ENCODE data around the gene WDR37. TPM values are rescaled to one million over a fixed set of nuclear protein-coding genes. Genes with fewer than 3 reads are reported as not detected.

WDR37 gene
- total and polyA plus RNA-seq, 12 donors = 6.8 to 36.5 (median 31.4) TPM

DNA sequence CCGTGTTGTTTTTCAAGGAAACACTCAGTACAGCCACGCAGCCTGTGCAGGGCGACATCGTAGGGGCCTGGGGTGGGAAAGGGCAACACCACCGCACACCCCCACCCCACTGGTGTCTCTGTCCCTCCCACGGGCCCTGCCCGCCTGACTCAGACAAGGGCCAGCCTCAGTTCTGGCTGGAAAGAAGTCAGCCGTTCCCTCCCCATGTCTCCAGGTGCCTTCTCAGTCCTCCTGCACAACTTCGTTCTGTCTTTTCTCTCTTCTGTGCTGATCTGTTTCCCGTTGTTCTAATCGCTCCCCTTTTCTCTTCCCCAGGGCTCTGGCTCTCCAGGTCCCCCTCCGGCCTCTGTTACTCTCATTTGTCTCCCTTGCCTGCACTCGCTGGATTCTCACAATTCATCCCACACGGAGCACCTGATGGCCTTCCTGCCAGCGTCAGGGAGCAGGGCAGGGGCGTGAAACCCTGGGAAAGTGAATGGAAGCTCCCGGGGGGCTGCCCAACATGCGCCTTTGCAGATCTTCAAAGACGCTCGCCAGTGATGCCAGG lies 97.7 kb downstream of the WDR37 start:
- Histone ChIP-seq H3K36me3 (no peaks in the 10 kb centered on the region), H3K9me3 (no peaks in the 10 kb centered on the region), H3K27me3 (peaks cover 0 to 8% (median 2%) of the 10 kb centered on the region in 7 donors), H3K4me1 (peaks cover 0 to 9% (median 0%) of the 10 kb centered on the region in 9 donors), H3K4me3 (no peak overlapping the region), H3K27ac (no peak overlapping the region)
- WGBS, 2 donors = 73 to 81% methylated on average over 20 of the region's 20 CpGs
- DNase-seq (peak in 1 of 2 donors; percentile 2), ATAC-seq (no peak)
- TF ChIP-seq, protein P1, sequence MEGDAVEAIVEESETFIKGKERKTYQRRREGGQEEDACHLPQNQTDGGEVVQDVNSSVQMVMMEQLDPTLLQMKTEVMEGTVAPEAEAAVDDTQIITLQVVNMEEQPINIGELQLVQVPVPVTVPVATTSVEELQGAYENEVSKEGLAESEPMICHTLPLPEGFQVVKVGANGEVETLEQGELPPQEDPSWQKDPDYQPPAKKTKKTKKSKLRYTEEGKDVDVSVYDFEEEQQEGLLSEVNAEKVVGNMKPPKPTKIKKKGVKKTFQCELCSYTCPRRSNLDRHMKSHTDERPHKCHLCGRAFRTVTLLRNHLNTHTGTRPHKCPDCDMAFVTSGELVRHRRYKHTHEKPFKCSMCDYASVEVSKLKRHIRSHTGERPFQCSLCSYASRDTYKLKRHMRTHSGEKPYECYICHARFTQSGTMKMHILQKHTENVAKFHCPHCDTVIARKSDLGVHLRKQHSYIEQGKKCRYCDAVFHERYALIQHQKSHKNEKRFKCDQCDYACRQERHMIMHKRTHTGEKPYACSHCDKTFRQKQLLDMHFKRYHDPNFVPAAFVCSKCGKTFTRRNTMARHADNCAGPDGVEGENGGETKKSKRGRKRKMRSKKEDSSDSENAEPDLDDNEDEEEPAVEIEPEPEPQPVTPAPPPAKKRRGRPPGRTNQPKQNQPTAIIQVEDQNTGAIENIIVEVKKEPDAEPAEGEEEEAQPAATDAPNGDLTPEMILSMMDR (IDR thresholded peaks at IDR 0.05) = no peak
- intact Hi-C loops (cut with DNase I) = no loop called here

DNA sequence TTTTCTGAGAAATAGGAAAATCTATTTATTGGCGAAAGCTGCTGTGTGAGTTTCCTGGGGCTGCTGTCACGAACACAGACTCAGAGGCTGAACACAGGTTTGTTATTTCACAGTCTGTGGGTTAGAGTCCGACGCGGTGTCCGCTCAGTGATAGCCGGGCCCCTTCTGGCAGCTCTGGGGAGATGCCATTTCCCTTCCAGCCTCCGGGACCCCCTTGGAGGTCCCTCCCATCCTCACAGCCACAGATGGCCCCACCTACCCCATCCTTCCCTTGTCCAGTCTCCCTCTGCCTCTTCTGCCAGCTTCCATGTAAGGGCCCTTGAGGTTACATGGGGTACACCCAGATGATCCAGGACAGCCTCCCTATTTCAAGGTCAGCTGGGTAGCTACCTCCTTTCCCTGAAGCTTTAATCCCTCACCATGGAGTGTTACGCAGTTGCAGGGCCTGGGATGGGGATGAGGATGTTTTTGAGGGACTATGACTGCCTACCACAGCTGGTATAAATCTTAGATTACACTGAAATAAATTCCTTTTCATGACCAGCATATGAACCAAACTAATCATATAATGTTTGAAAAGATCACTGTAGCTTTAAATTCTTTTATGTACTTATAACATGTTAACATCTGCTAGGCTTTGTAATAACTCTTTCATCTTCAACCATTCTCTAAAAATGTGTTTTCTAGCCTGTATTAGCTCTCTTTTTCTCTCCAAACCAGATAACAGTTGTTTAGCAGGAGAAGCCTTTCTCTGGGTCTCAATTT lies 98.5 kb downstream of the WDR37 start:
- TF ChIP-seq, protein P1 (IDR thresholded peaks at IDR 0.05) = no peak

DNA sequence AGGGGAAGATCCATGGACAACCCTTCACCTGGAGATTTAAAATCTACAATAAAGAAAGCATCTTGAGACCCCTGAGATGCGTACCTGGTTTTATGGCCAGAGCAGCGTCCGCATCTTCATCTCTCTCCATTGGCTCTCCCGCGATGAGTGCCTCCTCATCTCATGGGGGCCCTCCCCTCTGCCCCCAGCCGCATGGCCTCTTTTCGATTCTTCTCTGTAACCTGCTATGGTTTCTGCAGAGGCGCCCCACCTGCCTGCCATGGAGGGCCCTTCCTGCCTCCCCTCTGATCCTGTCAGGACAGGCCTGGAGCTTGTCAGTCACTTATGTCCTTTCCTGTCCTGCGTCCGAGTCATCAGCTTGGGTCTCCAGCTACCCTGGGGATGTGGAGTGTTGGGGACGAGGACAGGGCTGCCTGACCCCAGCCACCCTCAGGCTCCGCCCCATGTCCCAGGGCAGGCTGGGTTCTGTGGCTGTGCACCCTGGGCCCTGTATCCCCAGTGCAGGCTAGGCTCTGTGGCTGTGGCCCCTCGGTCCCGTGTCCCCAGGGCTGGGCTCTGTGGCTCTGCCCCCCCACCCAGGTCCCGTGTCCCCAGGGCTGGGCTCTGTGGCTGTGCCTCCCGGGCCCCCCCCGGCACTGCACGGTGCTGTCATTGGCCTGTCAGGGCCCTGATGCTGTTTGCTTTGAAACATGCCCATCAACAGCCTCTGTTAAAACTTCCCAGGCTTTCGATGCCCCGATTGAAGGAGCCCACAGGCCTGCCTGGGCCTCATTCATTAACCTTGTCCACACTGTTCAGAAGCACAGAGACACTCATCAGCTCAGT lies 99.8 kb downstream of the WDR37 start:
- intact Hi-C loops (cut with DNase I) = no loop called here
- no peak for DNase-seq
- H3K4me3 ChIP-seq = no peak overlapping the region
- ATAC-seq = no peak
- peaks cover 0 to 15% (median 2%) of the 10 kb centered on the region in 7 donors for H3K27me3 ChIP-seq
- no peaks in the 10 kb centered on the region for H3K36me3 ChIP-seq
- no peaks in the 10 kb centered on the region for H3K9me3 ChIP-seq
- H3K4me1 ChIP-seq = no peaks in the 10 kb centered on the region
- no peak overlapping the region for H3K27ac ChIP-seq
- WGBS, 2 donors = 84 to 85% methylated on average over 20 of the region's 20 CpGs
- TF ChIP-seq, protein P1 (IDR thresholded peaks at IDR 0.05) = no peak

More for the DNA sequence above, 98.5 kb downstream of the WDR37 start:
- Histone ChIP-seq H3K9me3 (no peaks in the 10 kb centered on the region), H3K4me3 (no peak overlapping the region), H3K36me3 (no peaks in the 10 kb centered on the region), H3K27ac (no peak overlapping the region), H3K27me3 (peaks cover 0 to 10% (median 4%) of the 10 kb centered on the region in 7 donors), H3K4me1 (peaks cover 0 to 5% (median 0%) of the 10 kb centered on the region in 9 donors)
- DNase-seq (no peak), ATAC-seq (no peak)
- WGBS, 2 donors = 60 to 62% methylated on average over 9 of the region's 9 CpGs
- intact Hi-C loops (cut with DNase I) = no loop called here

DNA sequence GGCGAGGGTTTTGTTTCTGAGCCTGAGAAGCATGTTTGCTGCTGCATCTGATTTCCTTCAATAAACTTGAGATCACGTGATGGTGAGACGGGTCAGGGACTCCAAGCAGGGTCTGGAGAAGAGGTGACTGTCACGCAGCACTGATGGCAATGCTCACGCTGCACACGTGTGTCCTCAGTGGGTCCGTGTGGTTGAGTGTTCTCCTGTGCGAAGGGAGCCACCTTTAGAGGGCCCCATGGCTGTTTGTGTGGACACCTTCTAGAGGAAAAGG lies 100.4 kb downstream of the WDR37 start:
- H3K4me3 ChIP-seq = no peak overlapping the region
- WGBS, 2 donors = 89 to 92% methylated on average over 8 of the region's 8 CpGs
- H3K9me3 ChIP-seq = no peaks in the 10 kb centered on the region
- TF ChIP-seq, protein P1 (IDR thresholded peaks at IDR 0.05) = no peak
- H3K27ac ChIP-seq = no peak overlapping the region
- peaks cover 0 to 15% (median 0%) of the 10 kb centered on the region in 7 donors for H3K27me3 ChIP-seq
- DNase-seq (no peak), ATAC-seq (no peak)
- H3K4me1 ChIP-seq = no peaks in the 10 kb centered on the region
- intact Hi-C loops (cut with DNase I) = no loop called here
- H3K36me3 ChIP-seq = no peaks in the 10 kb centered on the region
